ENCODE results near the gene TARS1.
A peak's percentile ranks its signal among the peaks of the same experiment; 100 is the strongest.

TARS1 gene

DNA sequence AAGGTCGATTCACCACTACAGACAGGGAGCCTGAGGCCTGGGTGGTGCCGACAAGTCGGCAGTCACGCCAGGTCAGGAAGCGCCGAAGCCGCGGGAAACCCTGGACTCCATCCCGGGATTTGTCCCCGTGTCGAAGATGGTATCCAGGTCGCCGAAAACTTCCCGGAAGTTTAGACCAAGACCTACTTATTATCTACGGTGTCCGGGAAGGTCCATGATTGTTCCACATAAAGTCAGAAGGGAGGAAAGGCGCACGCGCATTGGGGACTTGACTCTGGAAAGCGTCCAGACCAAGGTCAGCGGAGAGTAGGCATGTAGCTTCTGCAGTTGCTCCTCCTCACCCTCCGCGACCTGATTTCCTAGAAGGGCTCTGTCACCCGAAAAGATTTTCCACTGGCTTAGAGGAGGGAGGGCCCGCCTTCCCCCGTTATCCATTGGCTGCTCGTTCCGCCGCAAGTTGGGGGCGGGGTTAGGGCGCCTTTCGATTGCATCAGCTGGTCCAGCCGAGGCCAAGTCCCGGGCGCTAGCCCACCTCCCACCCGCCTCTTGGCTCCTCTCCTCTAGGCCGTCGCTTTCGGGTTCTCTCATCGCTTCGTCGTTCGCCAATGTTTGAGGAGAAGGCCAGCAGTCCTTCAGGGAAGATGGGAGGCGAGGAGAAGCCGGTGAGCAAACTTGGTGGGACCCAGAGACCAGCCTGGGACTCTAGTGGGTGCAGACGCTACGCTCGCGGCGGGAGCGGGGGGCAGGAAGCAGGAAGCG lies at the start of gene TARS1:
Gene TARS1 (plus strand): TSS at position 484 of the 759 bp plus-strand sequence. CDS start 122 bp downstream, at position 606.
- peak; percentile 95 for DNase-seq

DNA sequence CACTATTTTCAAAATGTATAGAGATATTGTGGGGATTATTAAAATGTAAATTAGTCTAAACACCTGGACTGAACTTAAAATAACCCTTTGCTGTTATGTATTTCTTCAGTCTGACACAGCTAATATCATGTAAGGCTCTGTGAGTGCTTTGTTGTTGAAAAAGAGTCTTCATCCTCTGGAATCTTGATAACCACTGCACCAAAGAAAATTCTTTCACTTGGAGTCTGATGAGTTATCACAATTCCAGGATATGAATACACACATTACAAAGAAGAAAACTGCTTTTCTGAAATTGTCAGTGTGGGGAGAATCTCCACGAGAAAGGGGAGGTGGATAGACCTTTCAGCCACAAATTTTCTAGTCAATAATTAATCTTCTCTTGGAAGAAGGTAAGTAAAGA lies 42.3 kb upstream of the TARS1 start:
- DNase-seq: no peak

DNA sequence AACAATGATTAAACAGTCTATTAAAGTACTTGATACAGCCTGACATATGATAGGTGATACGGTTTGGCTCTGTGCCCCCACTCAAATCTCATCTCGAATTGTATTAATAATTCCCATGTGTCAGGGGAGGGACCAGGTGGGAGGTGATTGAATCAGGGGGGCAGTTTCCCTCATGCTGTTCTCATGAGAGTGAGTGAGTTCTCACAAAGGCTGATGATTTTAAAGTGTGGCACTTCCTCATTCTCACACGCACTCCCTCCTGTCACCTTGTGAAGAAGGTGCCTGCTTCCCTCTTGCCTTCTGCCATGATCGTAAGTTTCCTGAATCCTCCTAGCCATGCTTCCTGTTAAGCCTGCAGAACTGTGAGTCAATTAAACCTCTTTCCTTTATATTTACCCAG lies 40.1 kb upstream of the TARS1 start:
- DNase-seq: no peak

DNA sequence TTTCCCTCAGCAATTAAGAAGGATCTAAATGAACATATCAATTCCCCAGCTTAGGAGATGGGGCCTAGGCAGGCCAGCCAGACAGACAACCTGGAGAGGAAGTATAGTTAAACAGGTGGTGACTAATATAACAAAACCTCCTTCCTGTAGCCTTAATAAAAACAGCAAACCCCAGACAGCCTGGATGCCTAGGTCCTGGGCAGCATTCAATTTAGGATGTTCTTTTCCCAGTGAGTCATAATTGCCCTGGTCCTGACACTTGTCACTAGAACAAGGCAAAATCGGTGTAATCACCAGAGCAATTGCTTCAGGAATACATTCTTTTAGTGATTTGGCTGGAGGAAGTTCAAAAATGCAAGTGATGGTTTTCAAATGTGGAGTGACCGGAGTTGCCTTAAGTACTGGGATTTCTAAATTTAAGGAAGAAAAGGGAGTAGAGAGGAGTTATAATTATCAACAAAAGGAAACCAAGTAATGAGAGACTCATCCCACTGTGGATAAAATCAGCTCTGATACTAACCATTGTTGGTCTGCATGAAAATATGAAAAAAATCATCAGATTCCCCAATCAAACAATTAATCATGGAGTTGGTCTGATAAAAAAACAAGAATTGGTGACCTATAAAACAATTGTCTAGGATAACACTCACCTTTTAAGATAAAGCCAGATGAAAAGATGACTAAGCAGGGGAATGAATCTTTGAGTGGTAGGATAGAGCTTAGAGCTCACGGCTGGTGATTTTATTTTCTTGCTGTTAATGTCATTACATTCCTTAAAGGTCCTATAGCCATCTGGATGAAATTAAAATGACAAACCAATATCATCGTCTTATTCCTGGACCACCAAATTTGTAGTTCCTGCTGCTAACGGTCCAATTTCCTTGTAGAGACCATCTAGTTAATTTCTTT lies 39.0 kb upstream of the TARS1 start:
- no peak for DNase-seq

DNA sequence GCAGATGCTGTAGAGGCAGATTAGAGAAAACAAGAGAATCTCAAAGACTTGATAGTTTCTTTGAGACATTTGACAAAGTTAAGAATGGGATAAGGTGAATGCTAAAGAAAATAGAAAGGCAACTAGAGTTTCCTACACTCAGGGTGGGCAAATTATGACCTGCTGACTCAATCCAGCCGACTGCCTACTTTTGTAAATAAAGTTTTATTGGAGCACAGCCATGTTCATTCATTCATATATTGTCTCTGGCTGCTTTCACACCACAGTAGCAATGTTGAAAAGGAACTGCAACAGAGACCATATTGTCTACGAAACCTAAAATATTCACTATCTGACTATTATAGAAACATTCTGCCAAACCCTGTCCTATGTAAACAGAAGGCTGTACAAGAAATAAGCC lies 37.6 kb upstream of the TARS1 start:
- no peak for DNase-seq

DNA sequence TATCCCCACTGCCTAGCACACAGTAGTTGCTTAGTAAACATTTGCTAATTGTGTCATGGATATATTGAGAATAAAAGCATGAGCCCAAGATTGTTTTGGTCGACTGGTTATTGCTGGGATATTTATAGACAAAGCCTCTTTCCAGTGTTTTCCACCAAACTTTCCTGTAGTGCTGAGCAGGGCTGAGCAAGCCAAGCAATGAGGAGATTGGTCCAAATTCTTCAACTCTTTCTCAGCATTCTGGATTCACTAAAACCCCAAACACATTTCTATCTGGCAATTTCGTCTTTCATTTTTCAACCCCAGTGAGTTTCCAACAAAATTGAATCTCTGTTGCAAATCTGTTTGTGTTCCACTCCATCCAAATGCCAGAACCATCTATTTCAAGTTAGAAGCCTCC lies 31.9 kb upstream of the TARS1 start:
- no peak for DNase-seq

DNA sequence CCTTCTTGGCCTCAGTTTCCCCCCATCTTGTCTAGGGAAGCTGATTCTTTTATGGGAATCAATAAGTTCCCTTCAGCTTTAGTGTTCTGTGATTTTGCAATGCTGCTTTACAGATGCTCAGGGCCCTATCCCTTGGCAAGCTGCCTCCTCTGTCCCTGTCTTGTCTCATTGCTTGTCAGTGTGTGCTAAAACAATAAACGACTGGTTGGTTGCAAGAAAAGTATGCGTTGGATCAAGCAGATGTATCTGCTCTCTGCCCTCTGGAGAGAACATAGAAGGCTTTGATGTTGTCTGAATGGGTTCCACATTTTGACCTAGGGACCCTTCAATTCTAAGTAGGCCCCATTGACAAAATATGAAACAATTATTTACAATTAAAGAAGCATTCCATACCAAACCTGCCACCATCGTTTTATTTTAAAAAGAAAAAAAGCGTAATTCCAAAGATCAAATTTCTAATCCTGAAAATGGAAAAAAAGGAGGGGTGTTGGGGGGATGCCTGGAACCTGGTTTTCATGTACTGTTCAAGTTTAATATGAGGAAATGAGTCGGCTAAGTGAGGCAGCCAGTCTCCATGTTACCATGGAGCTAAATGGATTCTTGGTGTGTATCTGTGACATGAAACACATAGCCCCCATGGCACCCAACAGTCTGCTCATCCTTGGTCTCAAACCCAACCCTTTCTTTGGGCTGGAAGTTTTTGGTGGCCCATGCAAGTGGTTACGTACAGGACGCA lies 31.2 kb upstream of the TARS1 start:
- DNase-seq: no peak

DNA sequence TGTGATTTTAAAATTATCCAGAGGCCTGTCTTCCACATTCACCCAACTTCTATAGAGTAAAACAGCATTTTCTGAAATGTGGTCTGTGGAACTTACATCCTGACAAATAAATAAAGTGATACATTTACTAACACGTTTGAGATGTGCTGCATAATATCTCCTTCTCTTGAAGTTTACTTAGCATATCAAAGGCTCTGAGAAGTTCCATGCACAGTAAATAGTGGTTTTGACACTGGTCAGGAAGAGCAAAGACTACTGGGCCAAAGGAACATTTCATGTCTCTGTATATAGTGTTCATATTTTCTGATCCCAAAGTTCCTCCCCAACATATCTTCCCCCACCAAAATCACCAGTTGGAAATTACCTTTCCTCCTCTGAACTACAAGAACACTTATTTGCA lies 30.5 kb upstream of the TARS1 start:
- no peak for DNase-seq

DNA sequence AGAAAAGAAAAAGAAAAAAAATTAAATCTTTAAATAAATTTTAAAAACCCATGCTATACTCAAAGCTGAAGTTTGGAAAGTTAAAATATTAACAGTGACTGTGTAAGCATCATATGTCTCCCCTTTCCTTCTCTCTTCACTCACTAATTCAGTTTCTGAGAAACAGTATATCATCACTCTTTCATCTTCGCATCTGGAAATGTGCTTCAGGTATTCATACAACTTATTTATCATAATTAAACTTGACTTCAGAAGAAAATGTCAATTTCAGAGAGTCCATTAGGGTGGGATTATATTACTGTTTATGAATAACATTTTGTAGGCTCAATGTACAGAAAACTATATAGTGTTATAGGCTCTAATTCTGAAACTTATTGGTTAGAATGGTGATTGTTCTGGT lies 29.3 kb upstream of the TARS1 start:
- DNase-seq: no peak

DNA sequence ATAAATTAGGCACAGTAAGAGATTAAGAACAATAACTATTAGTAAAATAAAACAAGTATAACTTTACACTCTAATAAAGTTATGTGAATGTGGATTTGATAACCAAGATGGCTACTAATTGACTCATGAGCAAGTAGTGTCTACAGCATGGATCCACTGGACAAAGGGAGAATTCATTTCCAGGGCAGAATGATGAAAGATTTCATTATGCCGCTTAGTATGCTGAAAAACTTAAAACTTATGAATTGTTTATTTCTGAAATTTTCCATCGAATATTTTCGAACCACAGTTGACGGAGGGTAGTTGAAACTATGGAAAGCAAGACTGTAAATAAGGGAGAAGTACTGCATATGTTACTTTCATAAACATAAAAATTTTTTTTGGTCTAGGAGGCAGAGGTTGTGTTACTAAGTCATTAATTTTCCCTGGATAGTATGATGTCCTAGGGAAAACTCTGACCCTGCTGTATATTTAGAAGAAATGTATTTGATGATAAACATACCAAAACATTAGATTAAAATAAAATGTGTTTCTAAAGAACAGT lies 24.9 kb upstream of the TARS1 start:
- DNase-seq: no peak

DNA sequence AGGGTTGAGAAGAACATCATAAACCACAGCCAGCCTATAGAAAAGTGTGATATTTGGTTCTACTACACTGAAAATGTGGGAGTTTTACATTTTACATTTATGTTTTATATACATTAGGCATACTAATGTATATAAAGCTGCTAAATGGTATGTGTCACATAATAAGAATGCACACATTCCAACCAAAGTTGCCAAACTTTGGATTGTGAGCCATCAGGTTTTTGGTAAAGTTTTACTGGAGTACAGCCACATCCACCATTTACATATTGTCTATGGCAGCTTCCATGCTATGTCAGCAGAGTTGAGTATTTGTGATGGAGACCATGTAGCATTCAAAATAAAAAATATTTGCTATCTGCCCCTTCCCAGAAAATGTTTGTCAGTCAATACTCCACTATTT lies 23.1 kb upstream of the TARS1 start:
- no peak for DNase-seq

DNA sequence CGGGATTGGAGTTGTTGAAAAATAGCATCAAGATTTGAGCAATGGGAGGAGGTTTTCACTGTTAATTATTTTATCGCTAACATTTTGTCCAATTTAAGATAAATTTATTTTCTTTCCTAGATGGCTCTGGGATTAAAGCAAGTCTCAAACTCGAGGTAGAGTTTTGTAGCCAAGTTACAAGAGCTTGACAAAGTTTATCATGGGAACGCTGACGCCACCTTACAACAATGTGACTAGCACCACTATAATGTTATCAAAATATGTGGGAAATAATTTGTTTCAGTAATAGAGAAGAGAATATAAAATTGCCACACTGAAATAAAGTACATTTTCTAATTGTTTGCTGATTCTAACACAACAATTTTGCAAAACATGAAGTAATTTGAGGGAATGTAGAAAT lies 19.8 kb upstream of the TARS1 start:
- no peak for DNase-seq

DNA sequence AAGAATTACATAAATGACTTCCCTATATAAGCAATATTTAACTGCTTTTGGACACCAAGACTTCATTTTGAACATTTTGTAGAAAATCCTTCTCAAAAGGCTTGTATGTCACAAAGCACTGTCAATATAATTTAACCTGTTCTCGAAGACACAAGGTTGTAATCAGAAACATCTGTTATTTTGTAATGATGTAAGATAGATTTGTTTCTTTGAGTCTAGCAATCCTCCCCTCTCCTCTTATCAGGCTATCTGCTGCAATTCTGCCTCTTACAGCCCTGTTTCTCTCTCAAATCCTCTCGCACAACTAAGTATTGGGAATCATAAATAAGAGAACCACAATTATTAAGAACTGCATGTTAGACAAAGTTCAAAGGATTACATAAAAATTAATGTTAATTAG lies 18.6 kb upstream of the TARS1 start:
- DNase-seq: no peak

DNA sequence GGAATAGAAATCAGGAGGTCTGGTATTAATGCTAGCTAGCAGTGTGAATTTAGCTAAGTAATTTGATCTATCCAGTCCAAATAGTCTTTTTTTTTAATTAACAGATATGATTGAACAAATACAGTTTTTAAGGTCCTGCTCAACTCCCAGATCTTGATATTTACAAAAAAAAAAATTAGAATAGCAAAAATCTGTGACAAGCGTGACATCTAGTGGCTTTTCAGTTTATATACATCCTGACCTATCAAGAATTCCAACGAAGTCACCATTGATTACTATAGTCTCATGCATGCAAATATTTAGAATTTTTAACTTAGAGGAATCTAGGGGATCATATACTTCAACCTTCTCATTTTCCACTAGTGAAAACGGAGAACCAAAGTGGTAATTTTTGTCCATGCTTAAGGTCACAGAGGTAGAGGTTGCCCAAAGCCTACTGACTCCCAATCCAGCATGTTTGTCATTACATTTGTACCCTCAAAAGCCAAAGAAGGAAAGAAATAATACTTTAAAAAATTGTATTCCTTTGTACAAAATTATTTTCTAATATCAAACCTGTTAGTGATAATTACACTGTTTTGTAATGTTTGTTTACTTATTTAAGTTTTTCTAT lies 17.6 kb upstream of the TARS1 start:
- DNase-seq: no peak

DNA sequence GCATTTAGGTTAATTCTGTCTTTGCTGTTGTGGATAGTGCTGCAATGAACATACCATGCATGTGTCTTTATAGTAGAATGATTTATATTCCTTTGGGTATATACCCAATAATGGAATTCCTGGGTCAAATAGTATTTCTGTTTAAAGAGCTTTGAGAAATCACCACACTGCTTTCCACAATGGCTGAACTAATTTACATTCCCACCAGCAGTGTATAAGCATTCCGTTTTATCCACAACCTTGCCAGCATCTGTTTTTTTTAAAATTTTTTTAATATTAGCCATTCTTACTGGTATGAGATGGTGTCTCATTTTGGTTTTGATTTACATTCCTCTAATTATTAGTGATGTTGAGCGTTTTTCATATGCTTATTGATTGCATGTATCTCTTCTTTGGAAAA lies 15.5 kb upstream of the TARS1 start:
- no peak for DNase-seq

DNA sequence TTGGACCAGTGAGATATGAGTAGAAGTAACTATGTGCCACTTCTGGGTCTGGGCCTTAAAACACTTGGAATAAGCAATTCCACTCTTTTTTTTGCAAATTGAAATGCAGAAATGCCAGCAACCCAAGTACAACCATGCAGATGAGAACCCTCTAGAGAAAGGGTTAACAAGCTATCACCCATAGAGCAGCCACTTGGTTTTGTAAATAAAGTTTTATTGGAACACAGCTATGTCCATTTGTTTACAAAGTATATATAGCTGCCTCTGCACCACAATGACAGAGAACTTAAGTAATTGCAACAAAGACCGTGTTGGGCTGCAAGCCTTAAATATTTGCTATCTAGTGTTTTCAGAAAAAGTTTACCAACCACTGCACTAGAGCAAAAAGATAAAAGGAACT lies 9.8 kb upstream of the TARS1 start:
- DNase-seq: no peak

DNA sequence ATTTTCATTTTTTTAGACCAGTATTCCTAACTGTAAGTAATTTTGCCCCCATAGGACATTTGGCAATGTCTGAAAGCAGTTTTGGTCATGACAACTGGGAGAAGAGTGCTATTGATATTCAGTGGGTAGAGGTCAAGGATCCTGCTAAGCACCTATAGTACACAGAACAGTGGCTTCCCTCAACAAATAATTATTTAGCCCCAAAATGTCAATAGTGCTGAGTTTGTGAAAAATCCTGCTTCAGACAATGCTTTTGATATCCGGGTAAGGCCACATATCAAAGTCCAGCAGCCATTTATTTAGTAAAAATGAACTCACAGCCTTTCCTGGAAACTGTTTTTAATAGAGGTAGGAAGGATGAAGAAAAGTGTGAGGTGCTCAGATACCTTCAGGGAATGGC lies 8.1 kb upstream of the TARS1 start:
- no peak for DNase-seq

DNA sequence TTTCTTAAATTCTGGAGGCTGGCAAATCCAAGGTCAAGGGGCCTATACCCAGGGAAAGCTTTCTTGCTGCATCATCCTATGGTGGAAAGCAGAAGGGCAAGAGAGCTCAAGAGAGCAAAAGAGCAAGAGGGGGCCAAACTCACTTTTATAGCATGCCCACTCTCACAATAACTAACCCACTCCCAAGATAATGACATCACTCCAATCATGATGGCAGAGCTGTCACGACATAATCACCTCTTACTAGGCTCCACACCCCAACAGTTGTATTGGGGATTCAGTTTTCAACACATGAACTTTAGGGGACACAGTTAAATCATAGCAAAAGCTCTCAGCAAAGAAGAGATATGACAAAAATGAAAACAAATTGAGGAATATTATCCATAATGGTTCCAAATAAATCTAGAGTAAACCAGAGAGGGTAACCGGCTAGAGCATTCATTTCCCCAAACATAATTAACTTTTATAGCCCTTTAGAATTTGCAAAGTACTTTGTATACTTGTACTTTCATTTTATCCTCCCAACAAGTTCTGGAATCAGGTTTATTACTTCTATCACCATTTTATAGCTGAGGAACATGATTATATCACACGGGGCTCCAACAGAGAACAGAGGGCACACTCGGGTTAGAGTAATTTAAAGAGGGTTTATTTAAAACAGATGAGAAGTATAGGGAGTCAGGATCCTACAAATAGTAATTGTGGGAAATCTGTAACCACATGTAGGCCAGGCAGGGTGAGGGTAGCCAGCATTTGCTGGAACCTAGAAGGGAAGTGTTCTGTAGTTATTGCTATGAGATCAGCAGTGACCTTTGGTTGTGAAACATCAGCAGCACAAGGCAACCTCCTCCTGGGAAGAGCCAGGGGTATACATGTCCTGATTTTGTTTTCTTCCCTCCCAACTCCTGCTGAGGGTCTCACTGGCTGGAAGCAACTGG lies 7.2 kb upstream of the TARS1 start:
- DNase-seq: no peak

DNA sequence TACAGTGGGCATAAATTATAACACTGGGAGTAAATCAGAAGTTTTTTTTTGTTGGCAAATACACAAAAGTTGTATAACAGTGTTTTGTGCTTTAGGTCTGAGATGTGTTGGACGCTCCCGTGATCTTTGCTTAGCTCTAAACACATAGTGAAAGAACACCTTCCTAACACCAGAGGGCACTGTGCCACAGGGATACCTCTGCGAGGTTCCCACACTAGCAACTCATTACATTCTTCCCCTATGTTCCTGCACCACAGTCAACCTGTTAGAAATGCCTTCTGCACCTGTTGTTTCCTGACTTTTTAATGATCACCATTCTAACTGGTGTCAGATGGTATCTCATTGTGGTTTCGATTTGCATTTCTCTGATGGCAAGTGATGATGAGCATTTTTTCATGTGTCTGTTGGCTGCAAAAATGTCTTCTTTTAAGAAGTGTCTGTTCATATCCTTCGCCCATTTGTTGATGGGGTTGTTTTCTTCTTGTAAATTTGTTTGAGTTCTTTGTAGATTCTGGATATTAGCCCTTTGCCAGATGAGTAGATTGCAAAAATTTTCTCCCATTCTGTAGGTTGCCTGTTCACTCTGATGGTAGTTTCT lies 4.8 kb upstream of the TARS1 start:
- DNase-seq: peak; percentile 52

DNA sequence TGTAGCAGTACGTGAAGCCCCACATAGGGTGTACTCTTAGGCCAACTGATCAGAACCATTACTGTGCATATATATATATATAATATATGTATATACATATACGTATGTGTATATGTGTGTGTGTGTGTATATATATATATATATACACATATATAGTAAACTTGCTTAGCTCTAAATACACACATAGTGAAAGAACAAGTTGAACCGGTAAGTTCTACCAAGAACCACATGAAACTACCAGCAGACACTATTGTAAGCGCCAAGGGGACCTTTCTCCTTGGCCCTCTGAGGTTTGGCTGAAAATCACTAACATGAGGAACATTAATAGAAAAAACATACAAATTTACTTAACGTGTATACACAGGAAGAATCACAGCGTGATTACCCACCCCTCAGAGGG lies 1.8 kb upstream of the TARS1 start:
- no peak for DNase-seq

DNA sequence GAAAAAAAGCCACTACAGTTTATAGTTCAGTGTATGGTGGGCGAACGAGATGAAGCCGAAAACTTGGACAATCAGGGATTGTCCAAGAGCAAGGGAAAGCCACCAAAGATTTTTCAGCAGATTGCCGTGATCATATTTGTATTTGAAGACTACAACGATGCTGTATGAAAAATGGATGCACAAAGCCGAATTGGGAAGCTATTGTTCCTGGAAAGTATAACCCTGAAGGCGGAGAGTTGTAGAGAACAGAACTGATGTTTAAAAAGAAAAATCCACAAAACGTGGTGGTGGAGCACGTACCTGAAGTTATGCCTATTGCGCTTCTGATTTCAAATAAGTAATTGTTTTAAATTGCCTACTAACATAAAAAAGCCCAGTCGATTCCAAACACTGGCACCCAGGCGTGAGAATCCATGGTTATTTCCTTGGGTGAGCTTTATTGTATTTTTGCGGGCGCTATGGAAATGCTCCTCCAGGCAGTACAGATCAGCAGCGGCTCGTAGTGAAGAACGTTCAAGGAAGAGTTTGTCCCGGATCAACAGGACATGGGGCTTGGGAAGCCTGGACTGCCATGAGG lies 772 bp upstream of the TARS1 start:
- no peak for DNase-seq

All from CD4-positive, alpha-beta T cell treated with Interferon gamma for 1 hour (primary cell).